HFFc6 (cell line): Measurements from ENCODE around the gene ACTN1. TPM values are rescaled to one million over a fixed set of nuclear protein-coding genes. Genes with fewer than 3 reads are reported as not detected.

Source experiments
- DNase-seq: peaks from one replicate; pipeline ENCODE4 v3.0.0-alpha.2; 2018
- H3K27ac Mint-ChIP-seq: 2 replicates; pipeline ENCODE4 v1.8.0; 2020; ENCODE audit warnings: mild to moderate bottlenecking, mixed read lengths
- H3K27me3 Mint-ChIP-seq: 2 replicates; pipeline ENCODE4 v1.8.0; 2021; ENCODE audit warnings: mild to moderate bottlenecking, moderate library complexity, mixed read lengths; ENCODE audit not compliant: insufficient read depth
- H3K36me3 Mint-ChIP-seq: 2 replicates; pipeline ENCODE4 v1.8.0; 2021; ENCODE audit warnings: low read depth, mixed read lengths
- H3K4me1 Mint-ChIP-seq: 2 replicates; pipeline ENCODE4 v1.8.0; 2020; ENCODE audit warnings: low read depth, mixed read lengths
- H3K4me3 Mint-ChIP-seq: 2 replicates; pipeline ENCODE4 v1.8.0; 2020; ENCODE audit warnings: mild to moderate bottlenecking, moderate library complexity, mixed read lengths
- H3K9me3 Mint-ChIP-seq: 2 replicates; pipeline ENCODE4 v1.8.0; 2020; ENCODE audit warnings: mild to moderate bottlenecking, mixed read lengths
- total RNA-seq, 6 experiments: library from RNA; stranded (reverse); fragmentation: NEBNext Ultra II Directional; extraction: Animal tissue kit (Norgen Biotek cat#: 25700); gene quantifications; 2 replicates in 1 of 6; 3 replicates in 5 of 6; pipeline ENCODE4 v1.2.3, GENCODE V29; 2021
- TF ChIP-seq, protein P1 (sequence below): fragments of 200-600 bp; sonication (generic); IDR thresholded peaks from 2 replicates; pipeline ENCODE4 v1.5.0; 2021; ENCODE audit warnings: antibody characterized with exemption, mild to moderate bottlenecking

Gene ACTN1
- total RNA-seq, 6 experiments from 2014 or later: 749 to 847 (median 825) TPM

- TF ChIP-seq, protein P1, sequence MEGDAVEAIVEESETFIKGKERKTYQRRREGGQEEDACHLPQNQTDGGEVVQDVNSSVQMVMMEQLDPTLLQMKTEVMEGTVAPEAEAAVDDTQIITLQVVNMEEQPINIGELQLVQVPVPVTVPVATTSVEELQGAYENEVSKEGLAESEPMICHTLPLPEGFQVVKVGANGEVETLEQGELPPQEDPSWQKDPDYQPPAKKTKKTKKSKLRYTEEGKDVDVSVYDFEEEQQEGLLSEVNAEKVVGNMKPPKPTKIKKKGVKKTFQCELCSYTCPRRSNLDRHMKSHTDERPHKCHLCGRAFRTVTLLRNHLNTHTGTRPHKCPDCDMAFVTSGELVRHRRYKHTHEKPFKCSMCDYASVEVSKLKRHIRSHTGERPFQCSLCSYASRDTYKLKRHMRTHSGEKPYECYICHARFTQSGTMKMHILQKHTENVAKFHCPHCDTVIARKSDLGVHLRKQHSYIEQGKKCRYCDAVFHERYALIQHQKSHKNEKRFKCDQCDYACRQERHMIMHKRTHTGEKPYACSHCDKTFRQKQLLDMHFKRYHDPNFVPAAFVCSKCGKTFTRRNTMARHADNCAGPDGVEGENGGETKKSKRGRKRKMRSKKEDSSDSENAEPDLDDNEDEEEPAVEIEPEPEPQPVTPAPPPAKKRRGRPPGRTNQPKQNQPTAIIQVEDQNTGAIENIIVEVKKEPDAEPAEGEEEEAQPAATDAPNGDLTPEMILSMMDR: no peak
- Mint-ChIP-seq H3K9me3 (no peaks in the 10 kb centered on the region), H3K27me3 (peaks cover 2% of the 10 kb centered on the region), H3K36me3 (0 out of 2 replicates have a peak, but pooled peaks cover 5% of the 10 kb centered on the region), H3K4me3 (no peak overlapping the region), H3K4me1 (peaks cover 51% of the 10 kb centered on the region), H3K27ac (no peak overlapping the region)
- DNase-seq: no peak
Measured at GRCh38 chr14:68986225-68986624, 7.1 kb upstream of the ACTN1 start.

- no peaks in the 10 kb centered on the region for H3K9me3 Mint-ChIP-seq
- peaks cover 2% of the 10 kb centered on the region; the same call in 1 of the 2 replicates for H3K27me3 Mint-ChIP-seq
- peaks cover 66% of the 10 kb centered on the region for H3K4me1 Mint-ChIP-seq
- 0 out of 2 replicates have a peak, but pooled peaks cover 5% of the 10 kb centered on the region for H3K36me3 Mint-ChIP-seq
- TF ChIP-seq, protein P1: no peak
- no peak overlapping the region for H3K4me3 Mint-ChIP-seq
- no peak overlapping the region for H3K27ac Mint-ChIP-seq
- no peak for DNase-seq
Measured at GRCh38 chr14:68984686-68985085, 5.6 kb upstream of the ACTN1 start.

- peak overlapping the region; percentile 84 for H3K27ac Mint-ChIP-seq
- H3K4me1 Mint-ChIP-seq: peaks cover 56% of the 10 kb centered on the region
- H3K36me3 Mint-ChIP-seq: 0 out of 2 replicates have a peak, but pooled peaks cover 5% of the 10 kb centered on the region
- H3K4me3 Mint-ChIP-seq: no peak overlapping the region
- no peaks in the 10 kb centered on the region for H3K9me3 Mint-ChIP-seq
- DNase-seq: no peak
- TF ChIP-seq, protein P1: no peak
- peaks cover 4% of the 10 kb centered on the region; the same call in 1 of the 2 replicates for H3K27me3 Mint-ChIP-seq
Measured at GRCh38 chr14:68983191-68983590, 4.1 kb upstream of the ACTN1 start.

DNA sequence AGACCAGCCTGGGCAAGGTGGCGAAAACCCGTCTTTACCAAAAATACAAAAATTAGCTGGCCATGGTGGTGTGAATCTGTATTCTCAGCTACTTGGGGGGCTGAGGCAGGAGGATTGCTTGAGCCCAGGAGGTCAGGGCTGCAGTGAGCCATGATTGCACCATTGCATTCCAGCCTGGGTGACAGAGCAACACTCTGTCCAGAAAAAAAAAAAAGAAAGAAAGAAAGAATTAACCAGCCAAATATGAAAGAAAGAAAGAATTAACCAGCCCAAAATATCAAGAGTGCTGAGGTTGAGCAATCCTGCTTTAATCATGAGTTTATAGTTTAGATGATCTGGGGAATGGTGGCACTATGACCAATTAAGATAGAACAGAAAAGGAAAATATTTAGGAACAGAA lies 3.5 kb upstream of the ACTN1 start:
- Mint-ChIP-seq H3K4me3 (peak overlapping the region; percentile 52; the same call in 1 of the 2 replicates), H3K27me3 (peaks cover 6% of the 10 kb centered on the region; the same call in 1 of the 2 replicates), H3K27ac (peak overlapping the region; percentile 84), H3K9me3 (no peaks in the 10 kb centered on the region), H3K4me1 (peaks cover 56% of the 10 kb centered on the region), H3K36me3 (peaks cover 8% of the 10 kb centered on the region; the same call in 1 of the 2 replicates)
- TF ChIP-seq, protein P1: no peak
- DNase-seq: peak; percentile 31

DNA sequence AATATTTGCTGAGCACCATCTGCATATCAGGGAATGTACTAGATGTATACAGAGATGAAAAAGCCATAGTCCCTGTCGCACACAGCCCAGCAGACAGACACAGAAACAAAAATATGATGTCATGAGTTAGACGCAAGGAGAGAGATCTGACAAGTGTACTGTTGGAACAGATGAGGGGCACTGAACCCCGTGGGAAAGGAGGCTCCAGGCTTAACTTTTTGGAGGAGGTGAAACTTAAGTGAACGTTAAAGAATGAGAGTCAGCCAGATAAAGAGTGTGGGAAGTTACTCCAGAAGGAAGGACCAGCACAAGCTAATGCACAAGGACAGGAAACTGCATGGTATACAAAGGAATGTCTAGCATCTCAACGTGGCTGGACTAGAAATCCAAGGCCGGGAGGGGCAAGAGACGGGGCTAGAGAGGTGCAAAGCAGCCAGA lies 2.5 kb upstream of the ACTN1 start:
- Mint-ChIP-seq H3K27ac (peak overlapping the region; percentile 84), H3K9me3 (no peaks in the 10 kb centered on the region), H3K4me1 (peaks cover 54% of the 10 kb centered on the region), H3K4me3 (peak overlapping the region; percentile 59), H3K36me3 (peaks cover 18% of the 10 kb centered on the region), H3K27me3 (peaks cover 9% of the 10 kb centered on the region)
- TF ChIP-seq, protein P1: no peak
- peak; percentile 52 for DNase-seq
